ENCODE measurements around the gene BORA.
A peak's percentile ranks its signal among the peaks of the same experiment; 100 is the strongest.
"Not testable (repeated sequence)": the region's sequence is repeated elsewhere in the genome, so short reads cannot be mapped to it uniquely, and the experiment has no call there.

BORA gene

GRCh38 chr13:72727417-72728289 is at the start of gene BORA, which contains the start of gene MZT1:
Gene BORA (plus strand): TSS chr13:72727923. CDS start chr13:72728941, 1,018 bp downstream.
Gene MZT1 (minus strand): TSS chr13:72727629. CDS start chr13:72727602, 27 bp downstream.
- DNase-seq: peak; percentile 90

GRCh38 chr13:72678312-72678711 is 49.4 kb upstream of the BORA start:
- no peak for DNase-seq

DNA sequence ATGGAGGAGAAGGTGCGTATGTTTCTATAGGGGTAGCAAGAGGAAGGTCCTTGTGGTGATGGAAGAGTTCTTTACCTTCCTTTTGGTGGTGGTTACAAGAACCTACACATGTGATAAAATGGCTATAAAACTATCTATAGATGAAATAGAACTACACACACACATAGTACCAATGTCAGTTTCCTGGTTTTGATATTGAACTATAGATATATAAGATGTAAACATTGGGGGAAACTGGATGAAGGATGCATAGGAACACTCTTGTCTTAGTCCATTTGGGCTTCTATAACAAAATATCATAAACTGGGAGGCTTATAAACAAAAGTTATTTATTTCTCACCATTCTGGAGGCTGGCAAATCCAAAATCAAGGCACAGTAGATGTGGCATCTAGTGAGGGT is 47.4 kb upstream of the BORA start:
- DNase-seq: no peak

GRCh38 chr13:72686766-72687165 is 41.0 kb upstream of the BORA start:
- no peak for DNase-seq

- DNase-seq: no peak
Observed at GRCh38 chr13:72689181-72689696, 38.5 kb upstream of the BORA start.

- no peak for DNase-seq
Observed at GRCh38 chr13:72692884-72693514, 34.7 kb upstream of the BORA start.

- DNase-seq: no peak
Observed at GRCh38 chr13:72693832-72694231, 33.9 kb upstream of the BORA start.

- no peak for DNase-seq
Observed at GRCh38 chr13:72694314-72694713, 33.4 kb upstream of the BORA start.

DNA sequence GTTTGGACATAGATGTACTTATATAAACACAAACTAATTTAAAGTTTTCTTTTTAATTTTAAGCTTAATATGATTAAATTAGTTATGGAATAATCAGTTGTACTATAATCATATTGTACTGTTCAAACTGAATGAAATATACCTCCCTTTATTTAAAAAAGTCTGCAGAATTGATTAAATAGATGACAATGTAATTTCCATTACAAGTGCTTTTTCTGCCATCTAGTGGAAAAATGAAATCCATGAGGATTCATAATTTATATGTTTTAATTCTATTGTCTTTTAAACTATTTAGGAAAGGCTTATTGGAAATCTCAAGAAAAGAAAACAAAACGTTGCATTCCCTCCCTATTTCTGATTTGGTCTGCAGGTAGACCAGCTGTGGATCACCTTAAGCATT is 31.1 kb upstream of the BORA start:
- DNase-seq: no peak

GRCh38 chr13:72698164-72698563 is 29.6 kb upstream of the BORA start:
- DNase-seq: no peak

- DNase-seq: no peak
Observed at GRCh38 chr13:72700509-72700908, 27.2 kb upstream of the BORA start.

DNA sequence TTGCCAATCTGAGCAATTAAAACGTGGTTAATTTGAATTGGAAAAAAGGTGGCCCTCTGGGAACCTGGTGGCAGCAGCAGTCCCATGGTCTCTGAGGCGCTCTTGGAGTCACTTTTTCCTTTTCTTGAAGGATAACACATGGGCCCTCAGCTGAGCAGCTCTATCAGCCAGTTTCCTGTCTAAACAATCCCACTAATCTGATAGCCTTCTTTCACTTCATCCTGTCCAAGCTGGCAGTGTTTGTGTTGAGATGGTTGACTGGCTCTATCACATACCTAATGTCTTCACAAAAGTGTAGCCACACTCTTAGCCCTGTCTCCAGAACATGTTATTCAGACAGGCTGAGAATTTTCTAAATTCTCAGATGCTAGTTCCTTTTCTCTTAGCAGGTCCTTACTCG is 10.9 kb upstream of the BORA start:
- DNase-seq: no peak

GRCh38 chr13:72726185-72726584 is 1.5 kb upstream of the BORA start:
- DNase-seq: not testable (repeated sequence)

- DNase-seq: peak; percentile 22
Observed at GRCh38 chr13:72726726-72727416, 852 bp upstream of the BORA start.

GRCh38 chr13:72728290-72728605 is 525 bp downstream of the BORA start:
- no peak for DNase-seq

DNA sequence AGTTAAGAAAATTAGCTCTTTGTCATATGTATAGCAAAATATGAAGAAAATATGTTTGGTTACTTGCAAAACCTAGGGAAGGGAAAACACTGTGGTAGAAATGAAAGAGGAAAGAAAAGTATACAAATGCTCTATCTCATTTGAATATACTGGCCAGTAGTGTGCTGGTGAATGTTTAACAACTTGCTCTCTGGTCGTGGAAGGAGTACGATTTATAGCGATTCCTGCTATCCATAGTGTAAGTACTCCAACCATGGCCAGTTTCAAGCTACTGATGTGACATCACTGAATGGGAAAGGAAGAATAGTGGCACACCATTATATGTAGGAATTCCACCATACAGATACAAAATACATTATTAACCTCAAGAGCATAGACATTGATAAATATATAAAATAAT is 9.3 kb downstream of the BORA start:
- DNase-seq: no peak

DNA sequence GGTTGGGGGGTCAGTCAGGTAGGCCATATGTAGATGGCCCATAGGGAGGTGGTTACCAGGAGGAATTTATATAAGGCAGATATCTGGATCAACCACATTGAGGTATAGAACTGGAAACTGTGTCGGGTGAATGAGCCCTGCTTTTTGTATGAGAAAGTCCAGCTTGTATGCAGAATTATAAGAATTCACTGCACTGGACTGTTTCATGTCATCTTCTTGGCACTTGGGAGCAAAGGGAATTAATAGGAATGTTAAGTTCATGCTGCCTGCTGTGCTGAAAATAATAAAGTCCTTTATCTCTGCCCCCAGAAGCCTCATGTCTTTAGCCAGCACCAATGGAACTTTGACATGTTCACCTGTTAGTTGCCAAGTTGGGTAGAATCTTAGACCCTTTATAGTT is 12.3 kb downstream of the BORA start:
- DNase-seq: no peak

- DNase-seq: no peak
Observed at GRCh38 chr13:72745260-72745659, 17.5 kb downstream of the BORA start.

DNA sequence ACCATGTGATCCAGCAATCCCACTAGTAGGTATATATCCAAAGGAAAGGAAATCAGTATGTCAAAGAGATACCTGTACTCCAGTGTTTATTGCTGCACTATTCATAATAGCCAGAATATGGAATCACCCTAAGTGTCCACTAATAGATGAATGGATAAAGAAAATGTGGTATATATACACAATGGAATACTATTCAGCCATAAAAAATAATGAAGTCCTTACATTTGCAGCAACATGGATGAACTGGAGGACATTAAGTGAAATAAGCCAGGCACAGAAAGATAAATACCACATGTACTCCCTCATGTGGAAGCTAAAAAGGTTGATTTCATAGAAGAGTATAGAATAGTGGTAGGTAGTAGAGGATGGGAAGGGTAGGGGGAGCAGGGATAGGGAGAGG is 23.5 kb downstream of the BORA start:
- DNase-seq: no peak

DNA sequence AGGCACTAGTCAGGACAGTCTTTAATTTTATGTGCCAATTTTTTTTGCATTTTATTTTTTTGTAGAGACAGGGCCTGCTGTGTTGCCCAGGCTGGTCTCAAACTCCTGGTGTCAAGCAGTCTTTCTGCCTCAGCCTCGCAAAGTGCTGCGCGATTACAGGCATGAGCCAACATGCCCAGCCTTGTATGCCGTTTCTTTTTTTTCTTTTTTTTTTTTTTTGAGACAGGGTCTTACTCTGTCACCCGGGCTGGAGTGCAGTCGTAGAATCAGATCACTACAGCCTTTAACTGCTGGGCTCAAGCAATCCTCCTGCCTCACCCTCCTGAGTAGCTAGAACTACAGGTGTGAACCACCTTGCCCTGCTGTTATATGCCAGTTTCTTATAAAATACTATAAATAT is 26.4 kb downstream of the BORA start:
- no peak for DNase-seq

DNA sequence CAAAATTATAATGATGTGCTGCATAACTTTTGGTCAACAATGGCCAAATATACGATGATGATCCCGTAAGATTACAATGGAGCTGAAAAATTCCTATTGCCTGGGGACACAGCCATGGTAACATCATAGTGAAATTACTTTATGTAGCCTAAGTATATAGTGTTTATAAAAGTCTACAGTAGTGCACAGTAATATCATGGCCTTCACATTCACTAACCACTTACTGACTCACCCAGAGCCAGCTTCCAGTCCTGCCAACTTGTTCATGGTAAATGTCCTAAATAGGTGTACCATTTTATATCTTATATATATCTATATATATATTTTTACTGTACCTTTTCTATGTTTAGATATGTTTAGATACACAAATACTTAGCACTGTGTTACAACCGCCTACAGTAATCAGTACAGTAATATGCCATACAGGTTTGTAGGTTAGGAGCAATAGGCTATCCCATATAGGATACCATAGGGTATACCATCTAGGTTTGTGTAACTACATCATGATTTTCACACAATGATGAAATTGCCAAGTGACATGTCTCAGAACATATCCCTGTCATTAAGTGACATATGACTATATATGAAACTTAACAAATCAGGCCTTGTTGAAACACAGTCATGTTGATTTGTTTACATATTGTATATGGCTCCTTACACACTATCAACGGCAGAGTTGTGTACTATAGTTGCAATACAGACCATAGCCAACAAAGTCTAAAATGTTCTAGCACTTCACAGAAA is 30.2 kb downstream of the BORA start:
- DNase-seq: no peak

- no peak for DNase-seq
Observed at GRCh38 chr13:72760189-72760588, 32.5 kb downstream of the BORA start.

DNA sequence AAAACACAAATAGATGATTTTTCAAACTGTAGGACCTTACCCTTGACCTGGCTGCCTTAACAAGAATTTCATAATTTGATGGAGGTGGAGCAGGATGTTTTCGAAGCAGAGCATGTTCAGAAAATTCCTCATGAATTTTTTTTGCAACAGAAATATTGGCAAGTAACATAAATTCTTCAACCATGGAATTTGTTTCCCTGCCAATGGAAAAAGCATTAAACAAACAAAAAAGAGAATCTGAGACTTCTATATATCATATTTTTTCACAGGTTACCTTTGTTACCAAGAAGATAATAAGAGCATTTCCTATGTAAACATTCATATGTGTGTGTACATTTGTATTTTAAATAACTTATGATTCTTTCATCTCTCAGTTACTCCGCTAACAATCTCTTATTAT is 35.7 kb downstream of the BORA start:
- DNase-seq: no peak
